Vagina (tissue), 1 donor: Measurements from ENCODE around the gene MTRFR. TPM values are rescaled to one million over a fixed set of nuclear protein-coding genes. Genes with fewer than 3 reads are reported as not detected.

Experiments used
- small RNA-seq: library from RNA; depleted of rRNA; stranded (forward); fragments of <200 nt; gene quantifications from one replicate; pipeline ENCODE3, GENCODE V24; 2016
- total RNA-seq: library from RNA; depleted of rRNA; stranded (reverse); fragments of >200 nt; gene quantifications from one replicate; pipeline ENCODE4 v1.2.3, GENCODE V29; 2016

Gene MTRFR
- total RNA-seq, 1 donor from 2014 or later, result 12.8 TPM

Small RNAs within 50 kb of the gene (small RNA-seq; reads per million reads assigned to genes)
- not detected for gene RNA5SP375

Other genes with a start within 250 kb of the MTRFR start
- 8.1 TPM for gene PITPNM2, start 82.3 kb upstream of the MTRFR start, total RNA-seq
- gene MPHOSPH9, start 295 bp upstream of the MTRFR start, total RNA-seq, result 17.9 TPM
- 80.3 TPM for gene CDK2AP1, start 38.4 kb downstream of the MTRFR start, total RNA-seq
- gene SBNO1, start 131.4 kb downstream of the MTRFR start, total RNA-seq, result 15.0 TPM
- 42.2 TPM for gene KMT5A, start 150.7 kb downstream of the MTRFR start, total RNA-seq
- gene RILPL2, start 203.2 kb downstream of the MTRFR start, total RNA-seq, result 9.6 TPM
- 16.9 TPM for gene SNRNP35, start 224.7 kb downstream of the MTRFR start, total RNA-seq